ENCODE data around the gene CFH. TPM values are rescaled to one million over a fixed set of nuclear protein-coding genes. Genes with fewer than 3 reads are reported as not detected.
"Not testable (repeated sequence)": the region's sequence is repeated elsewhere in the genome, so short reads cannot be mapped to it uniquely, and the experiment has no call there.

Gene CFH
- total RNA-seq, 1 donor from 2014 or later: not detected

DNA sequence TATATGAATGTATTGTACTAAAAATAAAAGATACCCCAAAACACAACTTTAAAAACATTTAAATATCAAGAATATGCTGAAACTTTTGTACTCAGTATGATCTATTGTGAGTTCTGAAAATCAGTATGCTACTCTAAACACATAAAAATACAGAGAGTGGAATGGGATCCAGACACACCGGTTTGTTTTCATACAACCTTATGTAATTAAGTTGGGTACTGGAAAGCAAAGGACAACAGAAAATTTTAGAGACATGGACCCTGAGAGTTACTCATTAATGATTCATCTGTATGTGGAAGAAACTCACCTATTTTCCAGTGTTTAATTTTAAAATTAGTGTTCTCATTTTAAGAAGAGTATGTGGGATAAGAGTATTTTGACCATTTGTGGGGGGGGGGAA is 121.9 kb downstream of the CFH start:
- no peaks in the 10 kb centered on the region for H3K4me1 Mint-ChIP-seq (ENCODE audit: low read depth)
- H3K36me3 Mint-ChIP-seq (ENCODE audit: insufficient read depth): no peaks in the 10 kb centered on the region
- no peaks in the 10 kb centered on the region for H3K27me3 Mint-ChIP-seq
- H3K9me3 Mint-ChIP-seq (ENCODE audit: low read depth): no peaks in the 10 kb centered on the region
- no peak overlapping the region for H3K27ac Mint-ChIP-seq
- no peak for DNase-seq (ENCODE audit: low spot score, unreplicated experiment)
- TF ChIP-seq CTCF (IDR thresholded peaks at IDR 0.05; ENCODE audit: unreplicated experiment): no peak
- no peak overlapping the region for H3K4me3 Mint-ChIP-seq (ENCODE audit: low read depth)

DNA sequence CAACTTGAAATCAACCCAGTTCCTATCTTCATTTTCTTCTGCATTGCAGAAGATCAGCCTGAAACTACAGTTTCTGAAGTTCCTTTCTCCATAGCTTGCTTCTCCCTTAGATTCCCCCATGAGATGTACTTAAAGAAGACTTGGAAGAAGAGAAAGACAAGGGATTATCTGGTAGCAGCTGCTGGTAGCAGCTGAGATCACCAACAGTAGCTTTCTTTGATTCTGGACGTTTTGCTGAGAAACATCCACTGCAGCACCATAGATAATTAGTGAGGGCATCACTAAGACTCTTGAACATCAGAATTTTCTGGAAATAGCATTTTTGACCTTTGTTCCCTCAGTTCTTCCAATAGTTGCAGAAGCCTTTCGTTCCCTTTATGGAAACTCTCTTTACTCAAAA is 122.3 kb downstream of the CFH start:
- no peaks in the 10 kb centered on the region for H3K36me3 Mint-ChIP-seq (ENCODE audit: insufficient read depth)
- no peak for TF ChIP-seq CTCF (IDR thresholded peaks at IDR 0.05; ENCODE audit: unreplicated experiment)
- DNase-seq (ENCODE audit: low spot score, unreplicated experiment): no peak
- H3K9me3 Mint-ChIP-seq (ENCODE audit: low read depth): no peaks in the 10 kb centered on the region
- H3K4me1 Mint-ChIP-seq (ENCODE audit: low read depth): no peaks in the 10 kb centered on the region
- H3K4me3 Mint-ChIP-seq (ENCODE audit: low read depth): no peak overlapping the region
- no peaks in the 10 kb centered on the region for H3K27me3 Mint-ChIP-seq
- no peak overlapping the region for H3K27ac Mint-ChIP-seq

DNA sequence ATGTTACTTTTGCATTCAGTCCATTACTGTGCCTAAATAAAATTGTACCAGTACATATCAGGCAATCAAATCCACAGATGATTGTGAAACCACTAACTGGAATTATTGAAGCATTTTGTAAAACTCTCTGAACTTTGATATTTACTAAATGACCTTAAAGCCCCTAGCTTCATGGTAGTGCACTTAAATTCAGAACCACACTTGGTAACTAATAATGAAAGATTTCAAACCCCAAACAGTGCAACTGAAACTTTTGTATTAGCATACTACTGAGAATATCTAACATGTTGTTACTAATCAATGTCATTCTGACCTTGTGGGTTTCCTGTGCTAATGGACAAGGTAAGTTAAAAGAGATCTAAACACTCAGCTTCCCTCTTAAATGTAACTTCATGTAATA is 122.8 kb downstream of the CFH start, which contains the start of gene CFHR3:
Gene CFHR3 (plus strand): TSS at position 238 of the 400 bp plus-strand sequence. CDS start 47 bp downstream, at position 285.
- Mint-ChIP-seq H3K36me3 (ENCODE audit: insufficient read depth) (no peaks in the 10 kb centered on the region), H3K27ac (no peak within 1 kb of the TSS), H3K9me3 (ENCODE audit: low read depth) (no peaks in the 10 kb centered on the region), H3K4me3 (ENCODE audit: low read depth) (no peak within 1 kb of the TSS), H3K27me3 (no peaks in the 10 kb centered on the region), H3K4me1 (ENCODE audit: low read depth) (no peaks in the 10 kb centered on the region)
- no peak for DNase-seq (ENCODE audit: low spot score, unreplicated experiment)
- TF ChIP-seq CTCF (IDR thresholded peaks at IDR 0.05; ENCODE audit: unreplicated experiment): no peak

- H3K36me3 Mint-ChIP-seq (ENCODE audit: insufficient read depth): no peaks in the 10 kb centered on the region
- no peak overlapping the region for H3K4me3 Mint-ChIP-seq (ENCODE audit: low read depth)
- no peaks in the 10 kb centered on the region for H3K27me3 Mint-ChIP-seq
- no peak for DNase-seq (ENCODE audit: low spot score, unreplicated experiment)
- H3K9me3 Mint-ChIP-seq (ENCODE audit: low read depth): no peaks in the 10 kb centered on the region
- no peak for TF ChIP-seq CTCF (IDR thresholded peaks at IDR 0.05; ENCODE audit: unreplicated experiment)
- no peak overlapping the region for H3K27ac Mint-ChIP-seq
- no peaks in the 10 kb centered on the region for H3K4me1 Mint-ChIP-seq (ENCODE audit: low read depth)
Observed at GRCh38 chr1:196777603-196778002, 125.8 kb downstream of the CFH start.

DNA sequence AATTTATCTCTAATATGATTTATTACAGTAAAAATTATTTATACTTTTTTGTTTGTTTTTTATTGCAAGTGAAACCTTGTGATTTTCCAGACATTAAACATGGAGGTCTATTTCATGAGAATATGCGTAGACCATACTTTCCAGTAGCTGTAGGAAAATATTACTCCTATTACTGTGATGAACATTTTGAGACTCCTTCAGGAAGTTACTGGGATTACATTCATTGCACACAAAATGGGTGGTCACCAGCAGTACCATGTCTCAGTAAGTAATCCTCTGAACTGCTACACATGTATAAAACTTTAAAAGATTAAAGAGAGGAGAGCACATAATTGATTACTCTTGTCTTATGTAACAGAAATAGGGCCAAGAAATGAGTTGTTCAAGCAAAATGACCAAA is 127.2 kb downstream of the CFH start:
- no peaks in the 10 kb centered on the region for H3K36me3 Mint-ChIP-seq (ENCODE audit: insufficient read depth)
- no peak for TF ChIP-seq CTCF (IDR thresholded peaks at IDR 0.05; ENCODE audit: unreplicated experiment)
- DNase-seq (ENCODE audit: low spot score, unreplicated experiment): no peak

GRCh38 chr1:196791252-196791651 is 139.4 kb downstream of the CFH start:
- not testable (repeated sequence) for H3K4me1 Mint-ChIP-seq (ENCODE audit: low read depth); H3K27ac Mint-ChIP-seq; H3K36me3 Mint-ChIP-seq (ENCODE audit: insufficient read depth); H3K4me3 Mint-ChIP-seq (ENCODE audit: low read depth); DNase-seq (ENCODE audit: low spot score, unreplicated experiment); H3K27me3 Mint-ChIP-seq; H3K9me3 Mint-ChIP-seq (ENCODE audit: low read depth)

More for the DNA sequence above, 127.2 kb downstream of the CFH start:
- no peaks in the 10 kb centered on the region for H3K4me1 Mint-ChIP-seq (ENCODE audit: low read depth)
- no peaks in the 10 kb centered on the region for H3K9me3 Mint-ChIP-seq (ENCODE audit: low read depth)
- no peak overlapping the region for H3K27ac Mint-ChIP-seq
- H3K27me3 Mint-ChIP-seq: no peaks in the 10 kb centered on the region
- no peak overlapping the region for H3K4me3 Mint-ChIP-seq (ENCODE audit: low read depth)

- not testable (repeated sequence) for H3K27ac Mint-ChIP-seq; H3K4me3 Mint-ChIP-seq (ENCODE audit: low read depth); H3K4me1 Mint-ChIP-seq (ENCODE audit: low read depth); H3K36me3 Mint-ChIP-seq (ENCODE audit: insufficient read depth); H3K27me3 Mint-ChIP-seq; DNase-seq (ENCODE audit: low spot score, unreplicated experiment); H3K9me3 Mint-ChIP-seq (ENCODE audit: low read depth)
Observed at GRCh38 chr1:196794103-196794502, 142.3 kb downstream of the CFH start.

All from progenitor cell of endocrine pancreas (in vitro differentiated cells).